Measurements from ENCODE around the gene LRRTM4.
"Not testable (repeated sequence)": the region's sequence is repeated elsewhere in the genome, so short reads cannot be mapped to it uniquely, and the experiment has no call there.

LRRTM4 gene

GRCh38 chr2:77086478-77086877, 435.7 kb downstream of the LRRTM4 start:
- no peak for DNase-seq (ENCODE audit: low read depth in 3 of 3)

- DNase-seq (ENCODE audit: low read depth in 3 of 3): no peak
These were observed 436.1 kb downstream of the LRRTM4 start for GRCh38 chr2:77086051-77086450.

- DNase-seq (ENCODE audit: low read depth in 3 of 3): no peak
These were observed 436.6 kb downstream of the LRRTM4 start for GRCh38 chr2:77085561-77085960.

DNA sequence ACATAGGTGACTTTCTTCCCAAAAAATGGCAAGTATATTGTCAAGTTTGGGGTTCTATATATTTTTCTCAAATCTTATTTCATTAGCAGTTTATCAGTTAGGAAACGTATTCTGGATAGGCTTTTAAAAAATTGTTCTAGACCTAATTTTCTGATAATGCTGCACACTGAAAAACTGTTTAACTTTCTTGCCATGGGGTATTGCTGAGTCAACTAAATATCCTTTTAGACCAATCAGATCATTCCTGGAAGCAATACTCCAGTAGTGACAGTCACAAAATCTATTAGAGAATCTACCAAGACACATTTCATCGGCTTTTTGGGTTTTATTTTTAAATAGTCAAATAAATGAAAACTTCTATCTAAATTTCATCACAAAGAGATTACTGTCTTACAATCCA, 440.6 kb downstream of the LRRTM4 start:
- no peak for DNase-seq (ENCODE audit: low read depth in 3 of 3)

GRCh38 chr2:77064324-77064723, 457.9 kb downstream of the LRRTM4 start:
- DNase-seq (ENCODE audit: low read depth in 3 of 3): no peak

GRCh38 chr2:77054938-77055337, 467.2 kb downstream of the LRRTM4 start:
- no peak for DNase-seq (ENCODE audit: low read depth in 3 of 3)

GRCh38 chr2:77046339-77046738, 475.8 kb downstream of the LRRTM4 start:
- no peak for DNase-seq (ENCODE audit: low read depth in 3 of 3)

GRCh38 chr2:77045456-77045855, 476.7 kb downstream of the LRRTM4 start:
- DNase-seq (ENCODE audit: low read depth in 3 of 3): not testable (repeated sequence)

DNA sequence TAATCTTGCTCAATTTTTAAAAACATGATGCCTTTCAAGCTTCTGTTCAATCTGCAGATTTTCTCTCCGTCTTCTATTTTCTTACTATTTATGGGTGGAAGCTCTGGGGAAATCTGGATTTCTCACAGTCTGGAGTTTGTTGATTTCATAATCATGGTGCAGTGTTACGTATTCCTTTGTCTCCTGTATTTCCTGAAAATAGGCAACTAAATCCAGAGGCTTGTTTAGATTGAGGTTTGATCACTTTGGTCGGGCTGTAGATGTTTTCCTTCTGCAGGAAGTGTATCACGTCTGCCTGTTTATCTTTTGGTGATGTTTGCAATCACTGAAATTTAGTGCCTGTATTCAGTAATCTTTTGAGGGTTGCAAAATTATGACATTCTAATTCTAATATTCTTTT, 487.7 kb downstream of the LRRTM4 start:
- DNase-seq (ENCODE audit: low read depth in 3 of 3): no peak

DNA sequence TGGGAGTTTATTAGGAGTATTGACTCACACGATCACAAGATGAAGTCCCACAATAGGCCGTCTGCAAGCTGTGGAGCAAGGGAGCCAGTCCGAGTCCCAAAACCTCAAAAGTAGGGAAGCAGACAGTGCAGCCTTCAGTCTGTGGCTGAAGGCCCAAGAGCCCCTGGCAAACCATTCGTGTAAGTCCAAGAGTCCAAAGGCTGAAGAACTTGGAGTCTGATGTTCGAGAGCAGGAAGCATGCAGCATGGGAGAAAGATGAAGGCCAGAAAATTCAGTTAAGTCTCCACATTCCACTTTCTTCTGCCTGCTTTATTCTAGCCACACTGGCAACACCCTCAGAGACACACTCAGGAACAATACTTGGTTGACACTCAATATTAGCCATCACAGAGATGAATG, 492.9 kb downstream of the LRRTM4 start:
- DNase-seq (ENCODE audit: low read depth in 3 of 3): not testable (repeated sequence)

GRCh38 chr2:77028032-77028600, 494.1 kb downstream of the LRRTM4 start:
- no peak for DNase-seq (ENCODE audit: low read depth in 3 of 3)

GRCh38 chr2:77025714-77026113, 496.5 kb downstream of the LRRTM4 start:
- DNase-seq (ENCODE audit: low read depth in 3 of 3): no peak

- no peak for DNase-seq (ENCODE audit: low read depth in 3 of 3)
These were observed 501.0 kb downstream of the LRRTM4 start for GRCh38 chr2:77021161-77021560.

DNA sequence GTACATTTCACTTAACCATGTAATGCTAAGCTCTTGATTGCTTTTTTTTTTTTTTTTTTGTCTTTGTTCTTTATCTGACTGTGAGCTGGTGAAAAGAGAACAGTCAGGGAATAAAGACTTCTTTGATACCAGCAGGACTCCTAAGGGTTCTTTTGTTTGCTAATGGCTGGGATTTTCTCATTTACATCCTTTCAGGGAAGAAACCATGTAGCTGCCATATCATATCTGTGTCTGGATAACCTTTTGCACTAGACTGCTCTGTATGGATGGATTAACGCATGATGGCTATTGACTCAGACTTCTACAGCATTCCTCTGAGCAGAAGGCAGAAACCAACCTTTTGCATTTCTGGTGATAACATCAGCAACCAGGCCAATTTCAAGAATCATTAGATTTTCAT, 504.0 kb downstream of the LRRTM4 start:
- no peak for DNase-seq (ENCODE audit: low read depth in 3 of 3)

DNA sequence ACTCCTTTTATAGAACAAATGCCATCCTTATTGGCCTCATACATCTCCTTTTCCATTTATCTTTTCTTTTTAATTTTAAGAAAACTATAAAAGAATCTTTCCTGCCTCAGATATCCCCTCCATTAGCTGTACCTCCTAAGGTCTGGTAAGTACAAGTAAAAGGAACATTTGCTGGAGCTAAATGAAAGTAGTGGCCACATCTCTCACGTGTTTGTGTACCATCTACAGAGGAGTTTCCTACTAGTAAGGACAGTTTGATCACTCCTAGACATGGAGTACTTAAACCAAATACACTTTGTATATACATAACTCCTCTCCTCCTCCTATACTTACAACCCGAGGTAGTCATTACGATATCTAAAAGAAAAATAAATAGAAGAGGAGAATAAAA, 504.8 kb downstream of the LRRTM4 start:
- DNase-seq (ENCODE audit: low read depth in 3 of 3): no peak

DNA sequence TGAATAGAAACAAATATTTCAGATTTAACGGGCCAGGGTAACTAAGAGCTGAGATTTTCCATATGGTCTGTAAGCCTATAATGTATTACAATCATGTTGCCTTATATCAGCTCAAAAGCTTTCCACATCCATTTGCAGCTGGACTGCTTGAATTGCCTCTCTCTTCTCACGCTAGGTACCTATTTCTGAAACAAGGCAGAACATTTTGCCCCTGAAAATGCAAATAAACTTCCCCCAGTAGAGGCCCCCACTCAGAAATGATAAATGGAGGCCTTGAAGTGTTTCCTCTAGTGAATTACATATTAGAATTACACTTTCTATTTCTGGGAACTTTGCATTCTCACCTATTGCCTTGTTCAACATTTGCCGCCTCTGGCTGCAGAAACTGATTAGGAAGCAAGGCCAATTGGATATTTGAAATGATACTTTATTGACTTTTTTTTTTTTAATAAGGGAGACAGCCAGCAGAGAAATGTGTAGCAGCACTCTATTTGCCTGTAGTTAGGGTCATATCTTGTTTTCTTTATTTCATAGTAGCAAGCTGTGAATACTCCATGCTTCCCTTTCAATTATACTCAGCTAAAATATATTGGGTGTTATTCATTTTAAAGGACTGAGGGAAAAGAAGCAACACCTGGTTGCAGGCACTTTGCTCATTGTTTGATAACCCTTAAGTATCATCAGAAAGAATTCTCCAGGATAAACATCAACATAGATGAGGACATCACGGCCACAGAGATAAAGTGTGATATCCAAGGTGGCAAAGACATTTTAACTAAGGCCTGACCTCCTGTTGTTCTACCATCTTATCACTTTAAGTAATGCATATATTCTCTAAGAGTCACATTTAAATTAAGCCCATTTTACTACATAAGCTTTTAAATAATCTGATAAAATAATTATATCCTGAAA, 505.5 kb downstream of the LRRTM4 start:
- DNase-seq (ENCODE audit: low read depth in 3 of 3): no peak

- no peak for DNase-seq (ENCODE audit: low read depth in 3 of 3)
These were observed 508.2 kb downstream of the LRRTM4 start for GRCh38 chr2:77013953-77014352.

DNA sequence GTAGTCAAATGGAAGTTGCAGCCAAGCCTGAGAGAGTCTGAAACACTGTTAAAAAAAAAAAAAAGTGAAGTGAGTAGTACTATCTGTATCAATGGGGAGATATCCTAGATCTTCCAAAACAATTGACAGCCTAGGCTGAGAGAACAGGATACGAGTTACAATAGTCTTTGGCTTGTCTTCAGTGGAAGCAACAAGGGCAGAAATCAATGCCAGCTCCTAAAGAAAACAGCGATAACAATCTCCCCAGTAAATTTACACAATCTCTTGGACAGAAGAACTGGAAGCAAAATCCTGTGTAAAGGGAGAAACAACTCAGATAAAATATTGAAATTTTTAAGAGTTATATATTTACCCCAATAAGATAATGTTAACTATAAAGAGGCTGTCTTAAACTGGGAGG, 508.7 kb downstream of the LRRTM4 start:
- no peak for DNase-seq (ENCODE audit: low read depth in 3 of 3)

- DNase-seq (ENCODE audit: low read depth in 3 of 3): no peak
These were observed 512.9 kb downstream of the LRRTM4 start for GRCh38 chr2:77009307-77009706.

- DNase-seq (ENCODE audit: low read depth in 3 of 3): no peak
These were observed 513.3 kb downstream of the LRRTM4 start for GRCh38 chr2:77008853-77009252.

DNA sequence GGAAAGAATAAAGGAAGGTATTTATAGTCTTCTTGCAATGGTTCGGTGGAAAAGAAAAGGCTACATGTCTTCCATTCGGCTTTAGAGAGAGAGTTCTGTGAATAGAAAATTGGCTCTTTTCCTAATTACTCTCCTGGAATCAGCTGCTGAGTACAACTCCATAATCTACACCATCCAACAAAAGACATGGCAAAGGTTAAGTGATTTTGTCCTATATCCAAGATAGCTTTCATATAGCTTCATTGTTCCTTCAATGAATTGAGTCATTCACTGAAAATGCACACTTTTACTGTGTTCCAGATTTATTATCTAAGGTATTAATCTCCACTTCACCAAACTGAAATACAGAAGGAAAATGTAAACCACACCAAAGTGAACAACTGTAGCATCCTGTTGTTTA, 514.5 kb downstream of the LRRTM4 start:
- DNase-seq (ENCODE audit: low read depth in 3 of 3): no peak

GRCh38 chr2:77005522-77005921, 516.7 kb downstream of the LRRTM4 start:
- DNase-seq (ENCODE audit: low read depth in 3 of 3): no peak

GRCh38 chr2:77001895-77002294, 520.3 kb downstream of the LRRTM4 start:
- DNase-seq (ENCODE audit: low read depth in 3 of 3): no peak

Data from stimulated activated CD4-positive, alpha-beta T cell treated with anti-CD3 and anti-CD28 coated beads, TNF-alpha, amount 100 ng/mL, for 24 hours (primary cell).